Fibroblast of skin of left biceps (primary cell): Measurements from ENCODE around the gene CDKN2AIPNL.

Source experiments
- DNase-seq, 2 experiments: peaks; one replicate each; pipeline ENCODE4 v3.0.0-alpha.2; 2013; ENCODE audit warnings: low read depth in 2 of 2

The CDKN2AIPNL gene

GRCh38 chr5:134411546-134412266, at the start of gene CDKN2AIPNL:
Gene CDKN2AIPNL (minus strand): TSS chr5:134411881. CDS start chr5:134411854, 27 bp downstream.
- DNase-seq = peak; percentile 48 to 59

GRCh38 chr5:134460551-134460950, 48.9 kb upstream of the CDKN2AIPNL start:
- no peak for DNase-seq

GRCh38 chr5:134459491-134459890, 47.8 kb upstream of the CDKN2AIPNL start:
- no peak for DNase-seq

GRCh38 chr5:134459010-134459403, 47.3 kb upstream of the CDKN2AIPNL start:
- no peak for DNase-seq

GRCh38 chr5:134458234-134459009, 46.7 kb upstream of the CDKN2AIPNL start:
- DNase-seq = no peak

GRCh38 chr5:134457801-134458200, 46.1 kb upstream of the CDKN2AIPNL start:
- no peak for DNase-seq

- no peak for DNase-seq
Measured at GRCh38 chr5:134456825-134457224, 45.1 kb upstream of the CDKN2AIPNL start.

- no peak for DNase-seq
Measured at GRCh38 chr5:134455466-134455865, 43.8 kb upstream of the CDKN2AIPNL start.

GRCh38 chr5:134453016-134453415, 41.3 kb upstream of the CDKN2AIPNL start:
- DNase-seq = no peak

GRCh38 chr5:134451936-134452505, 40.3 kb upstream of the CDKN2AIPNL start:
- peak; percentile 73 to 74 for DNase-seq

- DNase-seq = no peak
Measured at GRCh38 chr5:134451225-134451935, 39.7 kb upstream of the CDKN2AIPNL start.

GRCh38 chr5:134450374-134450773, 38.7 kb upstream of the CDKN2AIPNL start:
- no peak for DNase-seq

GRCh38 chr5:134449167-134449566, 37.5 kb upstream of the CDKN2AIPNL start:
- no peak for DNase-seq

- DNase-seq = no peak
Measured at GRCh38 chr5:134447815-134448520, 36.3 kb upstream of the CDKN2AIPNL start.

- no peak for DNase-seq
Measured at GRCh38 chr5:134446938-134447337, 35.3 kb upstream of the CDKN2AIPNL start.

GRCh38 chr5:134445856-134446818, 34.5 kb upstream of the CDKN2AIPNL start:
- no peak for DNase-seq

GRCh38 chr5:134444941-134445471, 33.3 kb upstream of the CDKN2AIPNL start:
- no peak for DNase-seq

GRCh38 chr5:134440201-134440755, 28.6 kb upstream of the CDKN2AIPNL start:
- no peak for DNase-seq

GRCh38 chr5:134439210-134439654, 27.6 kb upstream of the CDKN2AIPNL start:
- DNase-seq = peak; percentile 86 to 87

- no peak for DNase-seq
Measured at GRCh38 chr5:134438721-134439123, 27.0 kb upstream of the CDKN2AIPNL start.
